A549 (cell line): ENCODE data around the gene CTDSPL. TPM values are rescaled to one million over a fixed set of nuclear protein-coding genes. Genes with fewer than 3 reads are reported as not detected.

Experiments used
- ATAC-seq, 2 experiments: fragments of 200-7000 bp in 1 of 2; fragments of >200 bp in 1 of 2; cut with Nextera tagmentation in 1 of 2; cut with Tn5 transposase in 1 of 2; 3 replicates each; pipeline versions ENCODE4 v1.8.0 to v1.9.1; 2018 to 2020; ENCODE audit warnings: mild to moderate bottlenecking in 1 of 2, moderate library complexity in 1 of 2
- CTCF ChIA-PET: fragments of 300-600 bp; sonication (Branson Sonifier 250); formaldehyde crosslinking; extraction: SDS; loops from one replicate; lab custom pipeline; 2021; ENCODE audit warnings: antibody characterized with exemption, inconsistent platforms; lab: Yijun Ruan, JAX
- POLR2A ChIA-PET: fragments of 350-600 bp; formaldehyde crosslinking; extraction: SDS; loops from one replicate; lab custom pipeline; 2021; ENCODE audit warnings: antibody characterized with exemption, inconsistent platforms; lab: Yijun Ruan, JAX
- DNase-seq, 2 experiments: peaks; one replicate each; pipeline versions ENCODE4 v3.0.0 to v3.0.0-alpha.2; 2011 to 2016; ENCODE audit warnings: low read depth in 1 of 2, low spot score in 1 of 2
- FAIRE-seq: peaks from 2 replicates; lab custom pipeline; 2011; peaks lifted over from hg19 to GRCh38; lab: Jason Lieb, UNC
- H3K27ac ChIP-seq, 2 experiments: fragments of >200 bp; sonication (Bioruptor Twin); formaldehyde crosslinking; 3 replicates each; pipeline ENCODE4 v1.5.1; 2016 to 2017
- H3K4me1 ChIP-seq: fragments of >200 bp; sonication (Bioruptor Twin); formaldehyde crosslinking; 3 replicates; pipeline ENCODE4 v1.6.1; 2016
- H3K4me2 ChIP-seq: fragments of >200 bp; sonication (Bioruptor Twin); formaldehyde crosslinking; 3 replicates; pipeline ENCODE4 v1.6.1; 2016
- H3K4me3 ChIP-seq: fragments of >200 bp; sonication (Bioruptor Twin); formaldehyde crosslinking; 3 replicates; pipeline ENCODE4 v1.5.1; 2016
- H3K9me3 ChIP-seq: fragments of >200 bp; sonication (Bioruptor Twin); formaldehyde crosslinking; 3 replicates; pipeline ENCODE4 v1.6.1; 2016
- CBX2 ChIP-seq: fragments of 200-600 bp; sonication (generic); IDR thresholded peaks from 2 replicates; pipeline ENCODE4 v1.6.1; 2016; ENCODE audit warnings: low read depth, mild to moderate bottlenecking, borderline replicate concordance
- CBX8 ChIP-seq: fragments of 200-600 bp; sonication (generic); IDR thresholded peaks from 2 replicates; pipeline ENCODE4 v1.6.1; 2016
- CHD2 ChIP-seq: fragments of 150-350 bp; IDR thresholded peaks from 2 replicates; pipeline ENCODE4 v1.6.1; 2014; ENCODE audit warnings: low read length; ENCODE audit not compliant: partially characterized antibody
- CHD4 ChIP-seq: fragments of 200-600 bp; sonication (generic); IDR thresholded peaks from 2 replicates; pipeline ENCODE4 v1.6.1; 2016; ENCODE audit warnings: antibody characterized with exemption, mild to moderate bottlenecking, borderline replicate concordance
- ESRRA ChIP-seq: fragments of 150-350 bp; IDR thresholded peaks from 2 replicates; pipeline ENCODE4 v1.6.1; 2014; ENCODE audit warnings: mild to moderate bottlenecking, low read length, borderline replicate concordance
- HOXA7 ChIP-seq: fragments of 250-450 bp; sonication (Bioruptor Pico); IDR thresholded peaks from 2 replicates; pipeline ENCODE4 v1.5.0; 2020; ENCODE audit warnings: mild to moderate bottlenecking, moderate library complexity
- HOXB13 ChIP-seq: fragments of 250-450 bp; sonication (Bioruptor Pico); IDR thresholded peaks from 2 replicates; pipeline ENCODE4 v1.5.0; 2020; ENCODE audit warnings: low read depth, mild to moderate bottlenecking, moderate library complexity
- JUN ChIP-seq, 2 experiments: fragments of >200 bp; sonication (Bioruptor Twin); formaldehyde crosslinking; IDR thresholded peaks; 2 replicates in 1 of 2; 3 replicates in 1 of 2; pipeline ENCODE4 v1.6.1; 2016 to 2017
- KDM5A ChIP-seq: fragments of 200-600 bp; sonication (generic); IDR thresholded peaks from 2 replicates; pipeline ENCODE4 v1.6.1; 2016; ENCODE audit warnings: antibody characterized with exemption, mild to moderate bottlenecking
- NR3C1 ChIP-seq: fragments of >200 bp; sonication (Bioruptor Twin); formaldehyde crosslinking; IDR thresholded peaks from 3 replicates; pipeline ENCODE4 v1.6.1; 2017
- POLR2A ChIP-seq: IDR thresholded peaks from 2 replicates; pipeline ENCODE4 v1.6.1; 2012; ENCODE audit warnings: mild to moderate bottlenecking, low read length
- RAD21 ChIP-seq, 2 experiments: fragments of >200 bp in 1 of 2; sonication (Bioruptor Twin) in 1 of 2; formaldehyde crosslinking in 1 of 2; IDR thresholded peaks in 1 of 2; conservative IDR thresholded peaks in 1 of 2; 2 replicates in 1 of 2; 3 replicates in 1 of 2; pipeline ENCODE4 v1.6.1; 2012 to 2018; ENCODE audit warnings: inconsistent platforms in 1 of 2
- RARB ChIP-seq: fragments of 250-450 bp; sonication (Bioruptor Pico); IDR thresholded peaks from 2 replicates; pipeline ENCODE4 v1.8.0; 2021; ENCODE audit warnings: mild to moderate bottlenecking, moderate library complexity
- RCOR1 ChIP-seq: fragments of 150-350 bp; IDR thresholded peaks from 2 replicates; pipeline ENCODE4 v1.6.1; 2014; ENCODE audit warnings: antibody characterized with exemption, low read length, low read depth
- RFX5 ChIP-seq: fragments of 450-650 bp; IDR thresholded peaks from 2 replicates; pipeline ENCODE4 v1.7.1; 2014; ENCODE audit warnings: antibody characterized with exemption, mild to moderate bottlenecking, moderate library complexity
- RNF2 ChIP-seq: fragments of 200-600 bp; sonication (generic); IDR thresholded peaks from 2 replicates; pipeline ENCODE4 v1.6.1; 2016; ENCODE audit warnings: low read depth, mild to moderate bottlenecking, antibody characterized with exemption, moderate library complexity, borderline replicate concordance
- SMC3 ChIP-seq: fragments of >200 bp; sonication (Bioruptor Twin); formaldehyde crosslinking; IDR thresholded peaks from 3 replicates; pipeline ENCODE4 v1.6.1; 2018; ENCODE audit warnings: inconsistent platforms
- TFCP2L1 ChIP-seq: fragments of 250-450 bp; sonication (Bioruptor Pico); IDR thresholded peaks from 2 replicates; pipeline ENCODE4 v1.5.0; 2021; ENCODE audit warnings: mild to moderate bottlenecking
- WGBS: methylation state at CpG from one replicate; pipeline ENCODE4 v1.1.6; 2017; ENCODE audit errors: missing lambda C conversion rate; 5-methylcytosine and 5-hydroxymethylcytosine counted together
- polyA plus RNA-seq, 4 experiments: library from polyadenylated mRNA; depleted of rRNA in 3 of 4; stranded (reverse); fragments of >200 nt; fragmentation: RNase III in 1 of 4; extraction: RNeasy Plus Mini Kit Qiagen cat#74134 plus additional on column Dnase treatment in 1 of 4; gene quantifications; 2 replicates in 3 of 4; 3 replicates in 1 of 4; pipeline ENCODE4 v1.2.3, GENCODE V29; 2011 to 2017
- TF ChIP-seq, protein P1 (sequence below): IDR thresholded peaks from 2 replicates; pipeline ENCODE4 v1.6.1; 2012
- TF ChIP-seq, protein P2 (sequence below): IDR thresholded peaks from 2 replicates; pipeline ENCODE4 v1.6.1; 2012; ENCODE audit warnings: low read depth, borderline replicate concordance
- TF ChIP-seq, protein P3 (sequence below): fragments of >200 bp; sonication (Bioruptor Twin); formaldehyde crosslinking; IDR thresholded peaks from 3 replicates; pipeline ENCODE4 v1.5.1; 2016
- TF ChIP-seq, protein P4 (sequence below): IDR thresholded peaks from 2 replicates; pipeline ENCODE4 v1.6.1; 2012
- TF ChIP-seq, protein P5 (sequence below): fragments of 450-650 bp; IDR thresholded peaks from 2 replicates; pipeline ENCODE4 v1.6.1; 2014; ENCODE audit warnings: antibody characterized with exemption
- TF ChIP-seq, protein P6 (sequence below): fragments of >200 bp; sonication (Bioruptor Twin); formaldehyde crosslinking; IDR thresholded peaks from 2 replicates; pipeline ENCODE4 v1.6.1; 2016
- TF ChIP-seq, protein P7 (sequence below): fragments of 250-450 bp; sonication (Bioruptor Pico); IDR thresholded peaks from 2 replicates; pipeline ENCODE4 v1.5.0; 2021; ENCODE audit warnings: mild to moderate bottlenecking, moderate library complexity, borderline replicate concordance

Gene CTDSPL
- polyA plus RNA-seq, 2 of the 4 experiments (the other 2 are of a cell fraction), result 9.9 to 35.1 TPM

DNA sequence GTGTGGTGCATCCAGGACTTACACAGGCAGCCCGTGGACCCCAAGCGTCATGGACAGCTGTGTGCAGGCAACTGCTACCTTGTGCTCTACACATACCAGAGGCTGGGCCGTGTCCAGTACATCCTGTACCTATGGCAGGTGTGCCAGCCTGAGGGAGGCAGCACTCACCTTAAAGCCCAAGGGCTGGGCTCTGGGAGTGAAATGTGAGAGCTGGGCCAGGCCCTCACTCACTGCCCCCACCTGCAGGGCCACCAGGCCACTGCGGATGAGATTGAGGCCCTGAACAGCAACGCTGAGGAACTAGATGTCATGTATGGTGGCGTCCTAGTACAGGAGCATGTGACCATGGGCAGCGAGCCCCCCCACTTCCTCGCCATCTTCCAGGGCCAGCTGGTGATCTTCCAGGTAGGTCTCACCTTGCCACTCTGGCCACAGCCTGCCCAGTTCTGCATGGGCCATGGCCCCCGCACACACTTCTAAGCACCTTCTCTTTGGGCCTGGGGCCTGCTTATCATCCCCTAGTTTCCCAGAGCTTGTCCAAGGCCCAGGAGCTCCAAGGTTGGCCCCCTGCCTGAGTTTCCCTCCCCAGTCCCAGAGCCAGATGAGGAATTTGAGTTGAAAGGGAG, 139.9 kb downstream of the CTDSPL start:
- ChIA-PET POLR2A (no interaction called here), CTCF (interaction anchor here (0.9 to 5.5 kb wide), 10 partner anchors 10 to 478 kb away, joined by 3 to 52 read pairs (median 5); partner anchors contain the start of gene DLEC1)
- no peak overlapping the region for H3K4me2 ChIP-seq
- FAIRE-seq (no peak), DNase-seq (peak in 1 of 2 experiments; percentile 29), ATAC-seq (no peak)
- no peak overlapping the region for H3K27ac ChIP-seq
- 90% methylated on average over 6 of the region's 9 CpGs for WGBS
- peaks cover 15% of the 10 kb centered on the region for H3K4me1 ChIP-seq
- no peak overlapping the region for H3K4me3 ChIP-seq
- H3K9me3 ChIP-seq, result no peaks in the 10 kb centered on the region
- TF ChIP-seq, protein P1, sequence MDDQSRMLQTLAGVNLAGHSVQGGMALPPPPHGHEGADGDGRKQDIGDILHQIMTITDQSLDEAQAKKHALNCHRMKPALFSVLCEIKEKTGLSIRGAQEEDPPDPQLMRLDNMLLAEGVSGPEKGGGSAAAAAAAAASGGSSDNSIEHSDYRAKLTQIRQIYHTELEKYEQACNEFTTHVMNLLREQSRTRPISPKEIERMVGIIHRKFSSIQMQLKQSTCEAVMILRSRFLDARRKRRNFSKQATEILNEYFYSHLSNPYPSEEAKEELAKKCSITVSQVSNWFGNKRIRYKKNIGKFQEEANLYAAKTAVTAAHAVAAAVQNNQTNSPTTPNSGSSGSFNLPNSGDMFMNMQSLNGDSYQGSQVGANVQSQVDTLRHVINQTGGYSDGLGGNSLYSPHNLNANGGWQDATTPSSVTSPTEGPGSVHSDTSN, result no peak
- no peak for TF ChIP-seq CHD4
- no peak for TF ChIP-seq KDM5A
- no peak for TF ChIP-seq HOXA7 (CRISPR knock-in tag)
- no peak for TF ChIP-seq RFX5
- TF ChIP-seq HOXB13, result no peak
- TF ChIP-seq TFCP2L1, result no peak
- no peak for TF ChIP-seq CBX8
- TF ChIP-seq, protein P2, sequence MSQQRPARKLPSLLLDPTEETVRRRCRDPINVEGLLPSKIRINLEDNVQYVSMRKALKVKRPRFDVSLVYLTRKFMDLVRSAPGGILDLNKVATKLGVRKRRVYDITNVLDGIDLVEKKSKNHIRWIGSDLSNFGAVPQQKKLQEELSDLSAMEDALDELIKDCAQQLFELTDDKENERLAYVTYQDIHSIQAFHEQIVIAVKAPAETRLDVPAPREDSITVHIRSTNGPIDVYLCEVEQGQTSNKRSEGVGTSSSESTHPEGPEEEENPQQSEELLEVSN, result no peak
- TF ChIP-seq, protein P3, sequence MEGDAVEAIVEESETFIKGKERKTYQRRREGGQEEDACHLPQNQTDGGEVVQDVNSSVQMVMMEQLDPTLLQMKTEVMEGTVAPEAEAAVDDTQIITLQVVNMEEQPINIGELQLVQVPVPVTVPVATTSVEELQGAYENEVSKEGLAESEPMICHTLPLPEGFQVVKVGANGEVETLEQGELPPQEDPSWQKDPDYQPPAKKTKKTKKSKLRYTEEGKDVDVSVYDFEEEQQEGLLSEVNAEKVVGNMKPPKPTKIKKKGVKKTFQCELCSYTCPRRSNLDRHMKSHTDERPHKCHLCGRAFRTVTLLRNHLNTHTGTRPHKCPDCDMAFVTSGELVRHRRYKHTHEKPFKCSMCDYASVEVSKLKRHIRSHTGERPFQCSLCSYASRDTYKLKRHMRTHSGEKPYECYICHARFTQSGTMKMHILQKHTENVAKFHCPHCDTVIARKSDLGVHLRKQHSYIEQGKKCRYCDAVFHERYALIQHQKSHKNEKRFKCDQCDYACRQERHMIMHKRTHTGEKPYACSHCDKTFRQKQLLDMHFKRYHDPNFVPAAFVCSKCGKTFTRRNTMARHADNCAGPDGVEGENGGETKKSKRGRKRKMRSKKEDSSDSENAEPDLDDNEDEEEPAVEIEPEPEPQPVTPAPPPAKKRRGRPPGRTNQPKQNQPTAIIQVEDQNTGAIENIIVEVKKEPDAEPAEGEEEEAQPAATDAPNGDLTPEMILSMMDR, result no peak
- TF ChIP-seq CBX2, result no peak
- no peak for TF ChIP-seq POLR2A
- no peak for TF ChIP-seq RARB (CRISPR knock-in tag)
- TF ChIP-seq, all 56 proteins: peak for 0

DNA sequence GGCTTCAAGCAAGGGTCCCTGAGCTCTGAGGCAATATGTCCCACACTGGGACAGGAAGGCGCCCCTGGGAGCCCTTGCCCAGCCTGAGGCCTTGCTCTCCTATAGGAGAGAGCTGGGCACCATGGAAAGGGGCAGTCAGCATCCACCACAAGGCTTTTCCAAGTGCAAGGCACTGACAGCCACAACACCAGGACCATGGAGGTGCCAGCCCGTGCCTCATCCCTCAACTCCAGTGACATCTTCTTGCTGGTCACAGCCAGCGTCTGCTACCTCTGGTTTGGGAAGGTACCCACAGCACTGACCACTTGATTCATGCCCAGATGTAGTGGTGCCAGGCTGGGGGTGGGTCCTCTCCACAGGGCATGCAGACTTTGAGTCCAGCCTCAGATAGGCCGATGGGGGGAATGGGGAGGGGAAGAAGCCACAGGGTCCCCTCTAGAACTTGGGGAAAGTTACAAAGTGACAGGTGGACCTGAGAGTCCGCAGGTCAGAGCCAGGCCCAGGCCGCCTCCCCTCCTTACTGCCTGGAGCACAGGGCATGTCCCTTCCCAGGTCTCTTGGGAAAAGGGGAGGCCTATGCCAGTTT, 140.7 kb downstream of the CTDSPL start:
- no peak overlapping the region for H3K4me2 ChIP-seq
- no peak for ATAC-seq
- no peaks in the 10 kb centered on the region for H3K9me3 ChIP-seq
- H3K4me1 ChIP-seq, result peaks cover 15% of the 10 kb centered on the region
- POLR2A ChIA-PET, result no interaction called here
- FAIRE-seq, result no peak
- CTCF ChIA-PET, result interaction anchor here (0.9 to 5.5 kb wide), 11 partner anchors 9 to 477 kb away, joined by 3 to 52 read pairs (median 7); no protein-coding TSS in a partner anchor
- no peak for DNase-seq
- no peak overlapping the region for H3K4me3 ChIP-seq
- WGBS, result 73% methylated on average over 5 of the region's 6 CpGs
- TF ChIP-seq, protein P4, sequence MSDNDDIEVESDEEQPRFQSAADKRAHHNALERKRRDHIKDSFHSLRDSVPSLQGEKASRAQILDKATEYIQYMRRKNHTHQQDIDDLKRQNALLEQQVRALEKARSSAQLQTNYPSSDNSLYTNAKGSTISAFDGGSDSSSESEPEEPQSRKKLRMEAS, result no peak
- TF ChIP-seq CHD4, result no peak
- no peak overlapping the region for H3K27ac ChIP-seq

DNA sequence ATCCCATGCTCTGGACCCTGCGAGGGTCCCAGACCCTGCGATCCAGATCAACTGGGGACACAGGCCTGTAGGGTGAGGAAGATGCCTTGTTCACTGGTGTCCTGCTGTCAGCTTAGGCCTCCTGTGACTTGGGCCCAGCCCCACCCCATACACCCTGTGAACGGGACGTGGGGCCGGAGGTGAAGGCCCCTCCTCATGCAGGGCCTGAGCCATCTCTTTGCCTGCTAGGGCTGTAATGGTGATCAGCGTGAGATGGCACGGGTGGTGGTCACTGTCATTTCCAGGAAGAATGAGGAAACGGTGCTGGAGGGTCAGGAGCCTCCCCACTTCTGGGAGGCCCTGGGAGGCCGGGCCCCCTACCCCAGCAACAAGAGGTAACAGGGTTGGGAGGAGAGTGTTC, 141.3 kb downstream of the CTDSPL start:
- no peak overlapping the region for H3K4me3 ChIP-seq
- TF ChIP-seq NR3C1 (no peak), HOXA7 (CRISPR knock-in tag) (no peak), ESRRA (no peak), CHD4 (no peak), RNF2 (no peak), SMC3 (no peak), CHD2 (no peak), RAD21 (conservative IDR thresholded peaks at IDR 0.05 in 1 of 2, IDR thresholded peaks at IDR 0.05 in 1 of 2) (no peak), JUN (IDR thresholded peaks at IDR 0.05) (no peak), RCOR1 (no peak)
- TF ChIP-seq, protein P4, result no peak
- TF ChIP-seq, protein P5, sequence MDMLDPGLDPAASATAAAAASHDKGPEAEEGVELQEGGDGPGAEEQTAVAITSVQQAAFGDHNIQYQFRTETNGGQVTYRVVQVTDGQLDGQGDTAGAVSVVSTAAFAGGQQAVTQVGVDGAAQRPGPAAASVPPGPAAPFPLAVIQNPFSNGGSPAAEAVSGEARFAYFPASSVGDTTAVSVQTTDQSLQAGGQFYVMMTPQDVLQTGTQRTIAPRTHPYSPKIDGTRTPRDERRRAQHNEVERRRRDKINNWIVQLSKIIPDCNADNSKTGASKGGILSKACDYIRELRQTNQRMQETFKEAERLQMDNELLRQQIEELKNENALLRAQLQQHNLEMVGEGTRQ, result no peak
- TF ChIP-seq, protein P6, sequence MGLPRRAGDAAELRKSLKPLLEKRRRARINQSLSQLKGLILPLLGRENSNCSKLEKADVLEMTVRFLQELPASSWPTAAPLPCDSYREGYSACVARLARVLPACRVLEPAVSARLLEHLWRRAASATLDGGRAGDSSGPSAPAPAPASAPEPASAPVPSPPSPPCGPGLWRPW, result no peak
- TF ChIP-seq, protein P7, sequence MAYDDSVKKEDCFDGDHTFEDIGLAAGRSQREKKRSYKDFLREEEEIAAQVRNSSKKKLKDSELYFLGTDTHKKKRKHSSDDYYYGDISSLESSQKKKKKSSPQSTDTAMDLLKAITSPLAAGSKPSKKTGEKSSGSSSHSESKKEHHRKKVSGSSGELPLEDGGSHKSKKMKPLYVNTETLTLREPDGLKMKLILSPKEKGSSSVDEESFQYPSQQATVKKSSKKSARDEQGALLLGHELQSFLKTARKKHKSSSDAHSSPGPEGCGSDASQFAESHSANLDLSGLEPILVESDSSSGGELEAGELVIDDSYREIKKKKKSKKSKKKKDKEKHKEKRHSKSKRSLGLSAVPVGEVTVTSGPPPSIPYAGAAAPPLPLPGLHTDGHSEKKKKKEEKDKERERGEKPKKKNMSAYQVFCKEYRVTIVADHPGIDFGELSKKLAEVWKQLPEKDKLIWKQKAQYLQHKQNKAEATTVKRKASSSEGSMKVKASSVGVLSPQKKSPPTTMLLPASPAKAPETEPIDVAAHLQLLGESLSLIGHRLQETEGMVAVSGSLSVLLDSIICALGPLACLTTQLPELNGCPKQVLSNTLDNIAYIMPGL (CRISPR knock-in tag), result no peak
- ATAC-seq (no peak), DNase-seq (no peak), FAIRE-seq (no peak)
- H3K4me1 ChIP-seq, result peaks cover 14% of the 10 kb centered on the region
- POLR2A ChIA-PET, result no interaction called here
- WGBS, result 58% methylated on average over 6 of the region's 9 CpGs
- CTCF ChIA-PET, result interaction anchor here (1.0 to 5.5 kb wide), 13 partner anchors 10 to 244 kb away, joined by 3 to 52 read pairs (median 7); no protein-coding TSS in a partner anchor
- H3K9me3 ChIP-seq, result no peaks in the 10 kb centered on the region
- H3K27ac ChIP-seq, result 0 out of 6 replicates have a peak overlapping the region, but pooled peaks of 1 of the 2 experiments have one; percentile 31
- no peak overlapping the region for H3K4me2 ChIP-seq
